Heart left ventricle (tissue), 16 donors: ENCODE measurements around the gene ADCY3. TPM values are rescaled to one million over a fixed set of nuclear protein-coding genes. Genes with fewer than 3 reads are reported as not detected.
A peak's percentile ranks its signal among the peaks of the same experiment; 100 is the strongest.

Experiments used
- ATAC-seq, 4 donors: fragments of 200-7000 bp; cut with Tn5 transposase; one replicate each; pipeline ENCODE4 v1.9.1; 2020 to 2022; ENCODE audit warnings: moderate library complexity in 4 of 4, mild to moderate bottlenecking in 3 of 4, moderate number of reproducible peaks in 1 of 4
- DNase-seq, 5 donors: peaks; one replicate each; pipeline ENCODE4 v3.0.0-alpha.2; 2020
- H3K27ac ChIP-seq, 12 donors: fragments of 200-600 bp; sonication (generic) in 4 of 12; one replicate each; pipeline versions ENCODE4 v1.5.0 to v1.8.0; 2016 to 2022; ENCODE audit warnings: mild to moderate bottlenecking in 2 of 12
- H3K27me3 ChIP-seq, 9 donors: fragments of 200-600 bp; sonication (generic) in 2 of 9; one replicate each; pipeline versions ENCODE4 v1.5.1 to v1.8.0; 2016 to 2022; ENCODE audit warnings: mild to moderate bottlenecking in 3 of 9
- H3K36me3 ChIP-seq, 9 donors: fragments of 200-600 bp; sonication (generic) in 2 of 9; one replicate each; pipeline versions ENCODE4 v1.5.0 to v1.8.0; 2018 to 2022; ENCODE audit warnings: mild to moderate bottlenecking in 2 of 9
- H3K4me1 ChIP-seq, 12 donors: fragments of 200-600 bp; sonication (generic) in 4 of 12; one replicate each; pipeline versions ENCODE4 v1.5.0 to v1.8.0; 2016 to 2022; ENCODE audit warnings: mild to moderate bottlenecking in 3 of 12
- H3K4me3 ChIP-seq, 12 donors: fragments of 200-600 bp; sonication (generic) in 4 of 12; one replicate each; pipeline versions ENCODE4 v1.5.0 to v1.8.0; 2017 to 2022; ENCODE audit warnings: mild to moderate bottlenecking in 9 of 12, moderate library complexity in 4 of 12
- H3K9me3 ChIP-seq, 12 donors: fragments of 200-600 bp; sonication (generic) in 4 of 12; one replicate each; pipeline versions ENCODE4 v1.5.0 to v1.8.0; 2016 to 2022; ENCODE audit warnings: mild to moderate bottlenecking in 1 of 12
- POLR2A ChIP-seq, 2 donors: fragments of 450-650 bp; IDR thresholded peaks; one replicate each; pipeline ENCODE4 v1.6.1; 2017; ENCODE audit warnings: antibody characterized with exemption in 2 of 2, mild to moderate bottlenecking in 2 of 2, moderate library complexity in 2 of 2
- WGBS, 4 donors: extraction: QIAGEN DNeasy Blood & Tissue Kit in 2 of 4; methylation state at CpG; one replicate each; pipeline versions ENCODE4 v1.1.5 to v1.1.7; 2013 to 2018; 5-methylcytosine and 5-hydroxymethylcytosine counted together
- intact Hi-C, 10 donors: fragments of 100-400 bp; cut with DNase I; formaldehyde crosslinking; loops; one replicate each; pipeline versions ENCODE4 v1.11.1 to v1.14.2; 2022
- polyA plus RNA-seq, 2 donors: library from polyadenylated mRNA; stranded (reverse); fragments of 200-250 nt; gene quantifications; one replicate each; pipeline ENCODE4 v1.2.3, GENCODE V29; 2013
- total RNA-seq, 9 donors: library from RNA; depleted of rRNA in 2 of 9; stranded (reverse); fragments of >200 nt in 2 of 9; fragmentation: NEBNext Ultra II Directional in 3 of 9; extraction: Animal tissue kit (Norgen Biotek cat#: 25700) in 3 of 9; gene quantifications; one replicate each; pipeline versions ENCODE4 v1.1.0 to v1.2.4, GENCODE V29; 2016 to 2023
- TF ChIP-seq, protein P1 (sequence below), 12 donors: fragments of 200-600 bp; sonication (generic) in 4 of 12; IDR thresholded peaks; one replicate each; pipeline versions ENCODE4 v1.5.0 to v1.8.0; 2018 to 2022; ENCODE audit warnings: antibody characterized with exemption in 12 of 12, mild to moderate bottlenecking in 5 of 12
- donor health status: ischemic (EF 13 %, LVEDD 7.1; RV severe dilation, severe dysfunction).
- donor health status: healthy with polysubstance abuse.
- donor health status: DM: no; HTN: yes; CAD: no.
- donor health status: DM: no; HTN: no; CAD: no.
- donor health status: ischemic (EF 25% LVEDD 6.9; RV normal size, moderate dysfunction).
- donor health status: ischemic (EF 25% LVEDD 5.7; RV mildly dilated, moderate dysfunction).
- donor health status: healthy.
- donor health status: DM: yes; HTN: yes; CAD: no.
- donor health status: ischemic (EF 35%, LVEDD 5.7; RV mildly dilated, moderate dysfunction).
- donor health status: nonischemic (EF 11% LVEDD 7.7; RV severe dilation, severe dysfunction).
- donor health status: DM: yes; HTN: yes; CAD: no.
- donor health status: PGD.
- donor health status: ischemic (EF 29% LVEDD 5.4; RV normal size, mild dysfunction).
- donor health status: nonischemic (EF 23%, LVEDD 6.1; RV moderate dilation, normal function).

The ADCY3 gene
- total and polyA plus RNA-seq, 11 donors: 9.3 to 36.0 (median 14.4) TPM

DNA sequence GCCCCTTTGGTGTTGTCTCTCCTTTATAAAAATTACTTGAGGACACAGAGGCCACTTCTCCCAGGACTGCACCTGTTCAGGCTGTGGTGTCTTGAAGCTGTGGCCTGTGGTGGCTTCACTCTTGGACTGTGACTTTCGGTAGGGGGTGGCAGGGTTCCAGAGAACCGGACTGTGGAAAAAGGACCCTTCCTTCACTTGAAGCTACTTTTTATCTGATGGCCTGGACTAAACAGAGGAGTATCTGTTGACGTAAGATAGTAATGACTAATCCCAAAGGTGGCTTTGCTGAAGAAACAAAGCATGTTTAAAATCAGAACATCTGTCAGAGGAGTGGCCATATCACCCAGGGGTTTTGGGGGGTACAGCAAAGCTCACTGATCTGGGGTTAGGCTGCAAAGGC is 66.0 kb downstream of the ADCY3 start:
- TF ChIP-seq, protein P1, sequence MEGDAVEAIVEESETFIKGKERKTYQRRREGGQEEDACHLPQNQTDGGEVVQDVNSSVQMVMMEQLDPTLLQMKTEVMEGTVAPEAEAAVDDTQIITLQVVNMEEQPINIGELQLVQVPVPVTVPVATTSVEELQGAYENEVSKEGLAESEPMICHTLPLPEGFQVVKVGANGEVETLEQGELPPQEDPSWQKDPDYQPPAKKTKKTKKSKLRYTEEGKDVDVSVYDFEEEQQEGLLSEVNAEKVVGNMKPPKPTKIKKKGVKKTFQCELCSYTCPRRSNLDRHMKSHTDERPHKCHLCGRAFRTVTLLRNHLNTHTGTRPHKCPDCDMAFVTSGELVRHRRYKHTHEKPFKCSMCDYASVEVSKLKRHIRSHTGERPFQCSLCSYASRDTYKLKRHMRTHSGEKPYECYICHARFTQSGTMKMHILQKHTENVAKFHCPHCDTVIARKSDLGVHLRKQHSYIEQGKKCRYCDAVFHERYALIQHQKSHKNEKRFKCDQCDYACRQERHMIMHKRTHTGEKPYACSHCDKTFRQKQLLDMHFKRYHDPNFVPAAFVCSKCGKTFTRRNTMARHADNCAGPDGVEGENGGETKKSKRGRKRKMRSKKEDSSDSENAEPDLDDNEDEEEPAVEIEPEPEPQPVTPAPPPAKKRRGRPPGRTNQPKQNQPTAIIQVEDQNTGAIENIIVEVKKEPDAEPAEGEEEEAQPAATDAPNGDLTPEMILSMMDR (IDR thresholded peaks at IDR 0.05): no peak
- TF ChIP-seq POLR2A (IDR thresholded peaks at IDR 0.05): no peak
- ATAC-seq (no peak), DNase-seq (no peak)
- Histone ChIP-seq H3K4me1 (peaks cover 0 to 52% (median 11%) of the 10 kb centered on the region in 12 donors), H3K36me3 (no peaks in the 10 kb centered on the region), H3K4me3 (no peak overlapping the region), H3K9me3 (no peaks in the 10 kb centered on the region), H3K27me3 (no peaks in the 10 kb centered on the region), H3K27ac (peak overlapping the region in 9 of 12 donors; percentile 57 to 89 (median 77))
- WGBS, 4 donors: 70 to 84% (median 82%) methylated on average over 3 of the region's 3 CpGs
- intact Hi-C loops: no loop called here

DNA sequence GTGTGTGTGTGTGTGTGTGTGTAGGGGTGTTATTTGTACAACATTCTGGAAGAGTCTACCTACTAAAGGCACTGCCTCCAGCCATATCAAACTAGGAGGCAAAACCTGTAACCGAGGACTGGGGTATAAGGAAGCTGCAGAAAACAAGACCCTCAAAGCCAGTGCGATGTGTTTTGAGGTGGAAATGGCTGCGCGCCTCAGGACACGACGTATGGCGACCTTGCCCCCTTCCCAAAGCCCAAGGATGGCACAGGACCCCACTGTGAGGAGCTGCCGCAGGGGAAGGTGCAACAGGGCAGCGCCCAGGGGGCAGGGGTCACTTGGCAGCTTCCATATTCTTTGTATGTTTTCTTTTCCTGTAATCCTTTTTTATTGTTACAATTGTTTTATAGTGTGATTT is 67.0 kb downstream of the ADCY3 start:
- ATAC-seq (no peak), DNase-seq (no peak)
- no peaks in the 10 kb centered on the region for H3K9me3 ChIP-seq
- H3K27ac ChIP-seq: no peak overlapping the region
- 91 to 97% (median 95%) methylated on average over 9 of the region's 9 CpGs for WGBS, 4 donors
- no peaks in the 10 kb centered on the region for H3K36me3 ChIP-seq
- no peak overlapping the region for H3K4me3 ChIP-seq
- intact Hi-C loops: no loop called here
- peaks cover 0 to 52% (median 11%) of the 10 kb centered on the region in 12 donors for H3K4me1 ChIP-seq
- TF ChIP-seq POLR2A (IDR thresholded peaks at IDR 0.05): no peak
- TF ChIP-seq, protein P1 (IDR thresholded peaks at IDR 0.05): no peak
- H3K27me3 ChIP-seq: no peaks in the 10 kb centered on the region

DNA sequence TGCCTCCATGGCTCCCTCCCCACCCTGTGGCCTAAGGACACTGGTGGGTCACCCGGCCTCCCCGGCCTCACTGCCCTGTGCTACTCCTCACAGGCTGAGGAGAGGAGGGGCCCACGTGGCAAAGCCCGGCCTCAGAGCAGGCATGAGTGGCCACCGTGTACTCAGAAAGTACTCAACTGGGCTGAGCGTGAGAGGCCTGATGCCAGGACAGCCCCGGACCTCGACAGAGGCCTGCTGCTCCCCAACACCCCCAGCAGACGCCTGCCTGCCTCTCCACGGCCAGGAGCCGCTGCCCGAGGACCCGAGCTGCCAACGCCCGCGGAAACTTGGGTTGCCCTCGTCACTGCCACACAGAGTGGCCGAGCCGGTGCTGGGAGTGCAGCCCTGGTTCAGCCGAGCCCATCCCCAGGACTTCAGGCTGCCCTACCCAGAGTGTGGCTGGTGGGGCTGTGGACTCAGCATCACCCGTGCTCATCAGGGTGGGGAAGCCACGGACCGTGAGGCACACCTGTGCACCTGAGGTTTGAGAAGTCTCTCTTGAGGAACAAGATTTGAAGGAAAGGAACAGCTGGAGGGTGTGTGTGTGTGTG is 67.5 kb downstream of the ADCY3 start:
- H3K27ac ChIP-seq: no peak overlapping the region
- H3K4me1 ChIP-seq: peaks cover 0 to 51% (median 11%) of the 10 kb centered on the region in 12 donors
- ATAC-seq (no peak), DNase-seq (no peak)
- H3K36me3 ChIP-seq: no peaks in the 10 kb centered on the region
- intact Hi-C loops: no loop called here
- no peak overlapping the region for H3K4me3 ChIP-seq
- H3K9me3 ChIP-seq: no peaks in the 10 kb centered on the region
- TF ChIP-seq, protein P1 (IDR thresholded peaks at IDR 0.05): no peak
- TF ChIP-seq POLR2A (IDR thresholded peaks at IDR 0.05): no peak
- 91 to 97% (median 94%) methylated on average over 3 to 23 of the region's 23 CpGs for WGBS, 4 donors
- no peaks in the 10 kb centered on the region for H3K27me3 ChIP-seq

DNA sequence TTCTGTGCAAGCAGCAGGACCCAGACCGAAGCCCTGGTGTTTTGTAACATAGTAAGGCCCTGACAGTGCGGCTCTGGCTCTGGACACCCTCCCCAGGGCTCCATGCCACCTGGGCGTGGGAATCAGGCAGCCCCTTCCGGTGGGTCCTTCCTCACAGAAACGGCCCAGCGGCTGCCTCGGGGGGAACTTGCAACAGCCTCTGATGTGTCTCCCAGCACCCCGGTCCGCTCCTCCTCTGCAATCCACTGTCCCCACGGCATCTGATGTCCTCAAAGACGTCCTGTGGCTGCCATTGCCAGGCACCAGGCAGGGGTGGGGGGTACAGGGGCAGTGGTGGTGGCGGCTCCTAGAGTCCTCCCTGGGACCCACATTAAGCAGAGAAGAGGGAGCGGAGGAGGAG is 68.0 kb downstream of the ADCY3 start:
- ATAC-seq (no peak), DNase-seq (no peak)
- no peaks in the 10 kb centered on the region for H3K9me3 ChIP-seq
- H3K27me3 ChIP-seq: no peaks in the 10 kb centered on the region
- intact Hi-C loops: no loop called here
- no peak overlapping the region for H3K27ac ChIP-seq
- no peak overlapping the region for H3K4me3 ChIP-seq
- H3K36me3 ChIP-seq: no peaks in the 10 kb centered on the region
- TF ChIP-seq, protein P1 (IDR thresholded peaks at IDR 0.05): no peak
- no peak for TF ChIP-seq POLR2A (IDR thresholded peaks at IDR 0.05)
- H3K4me1 ChIP-seq: peaks cover 0 to 46% (median 11%) of the 10 kb centered on the region in 12 donors
- 92 to 97% (median 96%) methylated on average over 12 to 13 of the region's 13 CpGs for WGBS, 4 donors
